ENCODE results near the gene PPP1CB.

GRCh38 chr2:28768422-28768821 is 16.8 kb downstream of the PPP1CB start:
- TF ChIP-seq CTCF (IDR thresholded peaks at IDR 0.05) (no peak), POLR2A (IDR thresholded peaks at IDR 0.05) (no peak), POLR2AphosphoS5 (IDR thresholded peaks at IDR 0.05) (no peak)
